Neural cell (in vitro differentiated cells): ENCODE measurements around the gene PARVA.

ENCODE experiments used
- EP300 ChIP-seq: fragments of 450-650 bp; conservative IDR thresholded peaks from 2 replicates; pipeline ENCODE4 v1.6.1; 2014; ENCODE audit warnings: antibody characterized with exemption, mild to moderate bottlenecking, moderate library complexity; ENCODE audit not compliant: poor library complexity, severe bottlenecking
- EZH2 ChIP-seq: fragments of 200-600, 300-800 bp; shearing (Covaris generic), sonication (generic); IDR thresholded peaks from 2 replicates; pipeline ENCODE4 v1.6.1; 2014; ENCODE audit warnings: antibody characterized with exemption, low read length, borderline replicate concordance, mild to moderate bottlenecking; ENCODE audit not compliant: insufficient read depth, poor library complexity, severe bottlenecking
- MXI1 ChIP-seq: fragments of 450-650 bp; conservative IDR thresholded peaks from 2 replicates; pipeline ENCODE4 v1.6.1; 2014; ENCODE audit warnings: antibody characterized with exemption, mild to moderate bottlenecking; ENCODE audit not compliant: poor library complexity, severe bottlenecking
- POLR2AphosphoS5 ChIP-seq: IDR thresholded peaks from 2 replicates; pipeline ENCODE4 v1.6.1; 2012
- RAD21 ChIP-seq: fragments of 450-650 bp; conservative IDR thresholded peaks from 2 replicates; pipeline ENCODE4 v1.6.1; 2014; ENCODE audit warnings: antibody characterized with exemption, mild to moderate bottlenecking, moderate library complexity
- SMC3 ChIP-seq: fragments of 450-650 bp; conservative IDR thresholded peaks from 2 replicates; pipeline ENCODE4 v1.6.1; 2014; ENCODE audit warnings: antibody characterized with exemption, mild to moderate bottlenecking, moderate library complexity; ENCODE audit not compliant: poor library complexity
- TAF1 ChIP-seq: IDR thresholded peaks from 2 replicates; pipeline ENCODE4 v1.6.1; 2012; ENCODE audit warnings: low read depth
- TF ChIP-seq, protein P1 (sequence below): fragments of 450-650 bp; IDR thresholded peaks from 2 replicates; pipeline ENCODE4 v1.5.1; 2014; ENCODE audit warnings: antibody characterized with exemption, mild to moderate bottlenecking, moderate library complexity; ENCODE audit not compliant: poor library complexity, severe bottlenecking

- TF ChIP-seq, protein P1, sequence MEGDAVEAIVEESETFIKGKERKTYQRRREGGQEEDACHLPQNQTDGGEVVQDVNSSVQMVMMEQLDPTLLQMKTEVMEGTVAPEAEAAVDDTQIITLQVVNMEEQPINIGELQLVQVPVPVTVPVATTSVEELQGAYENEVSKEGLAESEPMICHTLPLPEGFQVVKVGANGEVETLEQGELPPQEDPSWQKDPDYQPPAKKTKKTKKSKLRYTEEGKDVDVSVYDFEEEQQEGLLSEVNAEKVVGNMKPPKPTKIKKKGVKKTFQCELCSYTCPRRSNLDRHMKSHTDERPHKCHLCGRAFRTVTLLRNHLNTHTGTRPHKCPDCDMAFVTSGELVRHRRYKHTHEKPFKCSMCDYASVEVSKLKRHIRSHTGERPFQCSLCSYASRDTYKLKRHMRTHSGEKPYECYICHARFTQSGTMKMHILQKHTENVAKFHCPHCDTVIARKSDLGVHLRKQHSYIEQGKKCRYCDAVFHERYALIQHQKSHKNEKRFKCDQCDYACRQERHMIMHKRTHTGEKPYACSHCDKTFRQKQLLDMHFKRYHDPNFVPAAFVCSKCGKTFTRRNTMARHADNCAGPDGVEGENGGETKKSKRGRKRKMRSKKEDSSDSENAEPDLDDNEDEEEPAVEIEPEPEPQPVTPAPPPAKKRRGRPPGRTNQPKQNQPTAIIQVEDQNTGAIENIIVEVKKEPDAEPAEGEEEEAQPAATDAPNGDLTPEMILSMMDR: no peak
- no peak for TF ChIP-seq EZH2
- peak; percentile 73 for TF ChIP-seq POLR2AphosphoS5
- no peak for TF ChIP-seq SMC3
- TF ChIP-seq RAD21: no peak
- TF ChIP-seq MXI1: no peak
- TF ChIP-seq EP300: no peak
- no peak for TF ChIP-seq TAF1
Observed at GRCh38 chr11:12552692-12553091, 175.3 kb downstream of the PARVA start.
